AG09309 (cell line): ENCODE data around the gene NEK4.

Source experiments
- DNase-seq: peaks from one replicate; pipeline ENCODE4 v3.0.0-alpha.2; 2010; ENCODE audit warnings: low read depth
- H3K4me3 ChIP-seq: 2 replicates; pipeline ENCODE4 v1.5.1; 2011; ENCODE audit warnings: mild to moderate bottlenecking, low read depth, low read length, moderate library complexity; ENCODE audit not compliant: control insufficient read depth
- TF ChIP-seq, protein P1 (sequence below): IDR thresholded peaks from 2 replicates; pipeline ENCODE4 v1.5.1; 2011; ENCODE audit warnings: mild to moderate bottlenecking, low read depth, low read length, inconsistent platforms; ENCODE audit not compliant: insufficient read depth, control insufficient read depth; ENCODE audit errors: missing control alignments

Gene NEK4

DNA sequence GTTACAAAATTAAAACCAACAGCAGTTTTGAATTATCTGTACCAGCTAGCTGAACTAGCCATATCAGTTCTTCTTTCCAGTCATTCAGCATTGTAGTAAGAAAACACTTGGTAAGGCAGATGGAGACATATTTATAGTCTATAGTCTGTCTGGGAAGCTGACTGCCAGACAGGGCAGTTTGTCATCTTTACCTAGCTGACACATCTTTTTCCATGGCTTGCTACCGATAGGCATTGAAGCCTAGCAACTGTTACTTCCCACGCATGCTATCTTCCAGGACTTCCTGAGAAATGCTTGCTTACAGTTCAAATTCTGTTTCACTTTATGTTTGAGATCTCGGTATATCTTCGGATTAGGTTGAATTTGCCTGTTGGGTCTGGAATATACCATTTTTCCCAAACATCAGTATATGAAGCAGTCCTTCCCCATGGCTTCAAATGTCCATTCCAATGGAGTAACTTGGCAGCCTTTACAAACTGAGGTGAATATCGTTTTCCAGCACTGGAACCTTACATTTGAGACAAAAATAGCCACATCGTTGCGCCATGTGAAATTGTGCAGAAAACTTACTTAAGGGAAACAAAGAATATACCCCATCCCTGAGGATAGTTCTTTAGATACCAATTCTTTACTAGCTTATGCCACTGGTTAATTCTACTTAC, 76.1 kb downstream of the NEK4 start:
- no peak overlapping the region for H3K4me3 ChIP-seq
- no peak for DNase-seq
- TF ChIP-seq, protein P1, sequence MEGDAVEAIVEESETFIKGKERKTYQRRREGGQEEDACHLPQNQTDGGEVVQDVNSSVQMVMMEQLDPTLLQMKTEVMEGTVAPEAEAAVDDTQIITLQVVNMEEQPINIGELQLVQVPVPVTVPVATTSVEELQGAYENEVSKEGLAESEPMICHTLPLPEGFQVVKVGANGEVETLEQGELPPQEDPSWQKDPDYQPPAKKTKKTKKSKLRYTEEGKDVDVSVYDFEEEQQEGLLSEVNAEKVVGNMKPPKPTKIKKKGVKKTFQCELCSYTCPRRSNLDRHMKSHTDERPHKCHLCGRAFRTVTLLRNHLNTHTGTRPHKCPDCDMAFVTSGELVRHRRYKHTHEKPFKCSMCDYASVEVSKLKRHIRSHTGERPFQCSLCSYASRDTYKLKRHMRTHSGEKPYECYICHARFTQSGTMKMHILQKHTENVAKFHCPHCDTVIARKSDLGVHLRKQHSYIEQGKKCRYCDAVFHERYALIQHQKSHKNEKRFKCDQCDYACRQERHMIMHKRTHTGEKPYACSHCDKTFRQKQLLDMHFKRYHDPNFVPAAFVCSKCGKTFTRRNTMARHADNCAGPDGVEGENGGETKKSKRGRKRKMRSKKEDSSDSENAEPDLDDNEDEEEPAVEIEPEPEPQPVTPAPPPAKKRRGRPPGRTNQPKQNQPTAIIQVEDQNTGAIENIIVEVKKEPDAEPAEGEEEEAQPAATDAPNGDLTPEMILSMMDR: no peak

DNA sequence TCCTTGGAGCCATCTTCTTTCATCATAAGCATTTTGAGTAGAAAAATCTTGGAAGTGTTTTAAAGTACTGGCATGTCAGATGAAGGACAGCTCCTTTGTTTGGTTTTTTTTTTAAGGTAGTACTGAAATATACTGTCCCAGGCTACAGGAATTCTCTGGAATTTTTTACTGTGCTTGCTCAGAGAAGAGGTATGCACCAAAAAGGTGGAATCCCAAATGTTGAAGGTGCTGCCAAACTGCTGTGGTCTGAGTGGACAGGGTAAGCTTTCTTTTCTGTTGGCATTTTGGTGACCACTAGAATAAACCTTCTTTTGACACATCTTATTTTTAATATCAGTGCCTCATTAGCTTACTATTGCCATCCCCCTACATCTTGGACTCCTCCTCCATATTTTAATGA, 77.7 kb downstream of the NEK4 start:
- no peak for DNase-seq
- no peak overlapping the region for H3K4me3 ChIP-seq
- TF ChIP-seq, protein P1: no peak

DNA sequence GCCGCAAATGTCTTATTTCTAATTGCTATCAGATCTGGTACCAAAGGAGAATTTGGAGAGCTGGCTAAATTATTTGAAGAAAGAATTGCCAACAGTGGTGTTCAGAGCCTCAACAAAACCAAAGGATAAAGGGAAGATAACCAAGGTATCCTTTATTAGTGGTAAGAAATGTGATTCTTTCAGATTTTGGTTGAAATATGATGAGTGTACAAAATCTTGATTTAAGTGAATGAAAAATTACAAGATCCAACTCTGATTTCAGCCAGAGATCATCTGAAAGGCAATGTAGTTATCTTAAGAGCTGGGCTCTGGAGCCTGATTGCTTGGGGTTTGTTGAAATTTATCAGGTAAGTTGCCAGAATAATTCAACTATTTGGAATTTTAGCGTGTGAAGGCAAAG, 80.2 kb downstream of the NEK4 start:
- DNase-seq: no peak
- H3K4me3 ChIP-seq: no peak overlapping the region
- TF ChIP-seq, protein P1: no peak

GRCh38 chr3:52689151-52689550, 81.6 kb downstream of the NEK4 start:
- TF ChIP-seq, protein P1: no peak
- no peak for DNase-seq
- no peak overlapping the region for H3K4me3 ChIP-seq

- no peak overlapping the region for H3K4me3 ChIP-seq
- DNase-seq: no peak
- TF ChIP-seq, protein P1: no peak
These were observed 82.5 kb downstream of the NEK4 start for GRCh38 chr3:52688266-52688665.

DNA sequence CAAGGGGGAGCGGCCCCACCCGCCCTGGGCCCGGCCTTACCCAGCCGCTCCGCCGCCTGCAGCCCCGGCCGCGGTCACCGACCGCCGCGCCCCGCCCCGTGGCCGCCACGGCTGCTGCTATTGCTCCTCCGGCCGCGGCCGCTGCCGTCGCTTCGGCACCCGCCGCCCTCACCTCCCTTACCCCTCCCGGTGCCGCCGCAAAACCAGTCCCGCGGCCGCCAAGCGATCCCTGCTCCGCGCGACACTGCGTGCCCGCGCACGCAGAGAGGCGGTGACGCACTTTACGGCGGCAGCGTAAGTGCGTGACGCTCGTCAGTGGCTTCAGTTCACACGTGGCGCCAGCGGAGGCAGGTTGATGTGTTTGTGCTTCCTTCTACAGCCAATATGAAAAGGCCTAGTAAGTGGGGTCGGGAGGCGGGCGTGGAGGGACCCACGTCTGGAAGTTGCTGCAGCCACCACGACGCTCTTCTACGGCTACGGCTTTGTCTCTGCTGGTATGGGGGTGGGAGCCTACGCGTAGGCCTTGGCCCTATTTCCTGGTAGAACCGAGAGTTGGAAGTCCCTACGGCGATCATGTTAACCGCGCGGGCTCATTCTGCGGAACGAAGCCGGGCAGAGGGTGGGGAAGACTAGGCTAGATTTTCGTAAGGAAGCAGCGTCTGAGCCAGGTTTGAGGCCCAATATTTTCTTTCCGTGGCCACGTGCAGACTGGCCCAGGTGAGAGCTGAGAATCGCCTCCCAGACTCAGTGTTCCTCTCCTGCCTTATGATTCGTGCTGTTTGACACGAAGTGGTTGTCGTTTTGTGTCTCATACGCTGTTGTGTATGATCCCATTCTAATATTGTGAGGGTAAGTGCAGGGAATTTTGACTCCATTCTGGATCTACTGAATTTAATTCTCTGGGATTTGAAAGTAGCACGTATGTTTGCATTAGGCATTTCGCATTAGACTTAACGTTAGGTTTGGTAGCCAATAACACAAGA, 84.7 kb downstream of the NEK4 start, which contains the start of the genes GNL3 and PBRM1:
Gene GNL3, plus strand, starts transcription at position 324 of the 983 bp plus-strand sequence. Its CDS starts 61 bp downstream, at position 385.
Gene PBRM1, minus strand, starts transcription at position 205 of the 983 bp plus-strand sequence.
- peak; percentile 75 for DNase-seq
- H3K4me3 ChIP-seq: peak within 1 kb of the TSS; percentile 88
- TF ChIP-seq, protein P1: no peak
